Muscle layer of duodenum (tissue), 2 donors: Measurements from ENCODE around the gene ZDHHC11B.
"Not testable (repeated sequence)": the region's sequence is repeated elsewhere in the genome, so short reads cannot be mapped to it uniquely, and the experiment has no call there.

Experiments used
- H3K27ac ChIP-seq: one replicate; pipeline ENCODE4 v1.7.0; 2013; ENCODE audit warnings: mild to moderate bottlenecking, low read length
- H3K27me3 ChIP-seq: one replicate; pipeline ENCODE4 v1.7.0; 2013; ENCODE audit warnings: low read depth, mild to moderate bottlenecking, control low read depth, low read length
- H3K36me3 ChIP-seq, 2 donors: one replicate each; pipeline ENCODE4 v1.7.0; 2013; ENCODE audit warnings: low read length in 2 of 2, control low read depth in 1 of 2, mild to moderate bottlenecking in 1 of 2; ENCODE audit not compliant: insufficient read depth in 2 of 2, control insufficient read depth in 1 of 2
- H3K4me1 ChIP-seq, 2 donors: one replicate each; pipeline ENCODE4 v1.7.0; 2013; ENCODE audit warnings: low read length in 2 of 2, mild to moderate bottlenecking in 2 of 2, control low read depth in 1 of 2, moderate library complexity in 1 of 2; ENCODE audit not compliant: insufficient read depth in 2 of 2, control insufficient read depth in 1 of 2
- H3K4me3 ChIP-seq, 2 donors: one replicate each; pipeline ENCODE4 v1.7.0; 2013; ENCODE audit warnings: low read length in 2 of 2, low read depth in 1 of 2, mild to moderate bottlenecking in 1 of 2
- H3K9me3 ChIP-seq, 2 donors: one replicate each; pipeline ENCODE4 v1.7.0; 2013; ENCODE audit warnings: low read length in 2 of 2, control low read depth in 1 of 2, mild to moderate bottlenecking in 1 of 2; ENCODE audit not compliant: control insufficient read depth in 1 of 2
- donor health status: healthy.

The ZDHHC11B gene

DNA sequence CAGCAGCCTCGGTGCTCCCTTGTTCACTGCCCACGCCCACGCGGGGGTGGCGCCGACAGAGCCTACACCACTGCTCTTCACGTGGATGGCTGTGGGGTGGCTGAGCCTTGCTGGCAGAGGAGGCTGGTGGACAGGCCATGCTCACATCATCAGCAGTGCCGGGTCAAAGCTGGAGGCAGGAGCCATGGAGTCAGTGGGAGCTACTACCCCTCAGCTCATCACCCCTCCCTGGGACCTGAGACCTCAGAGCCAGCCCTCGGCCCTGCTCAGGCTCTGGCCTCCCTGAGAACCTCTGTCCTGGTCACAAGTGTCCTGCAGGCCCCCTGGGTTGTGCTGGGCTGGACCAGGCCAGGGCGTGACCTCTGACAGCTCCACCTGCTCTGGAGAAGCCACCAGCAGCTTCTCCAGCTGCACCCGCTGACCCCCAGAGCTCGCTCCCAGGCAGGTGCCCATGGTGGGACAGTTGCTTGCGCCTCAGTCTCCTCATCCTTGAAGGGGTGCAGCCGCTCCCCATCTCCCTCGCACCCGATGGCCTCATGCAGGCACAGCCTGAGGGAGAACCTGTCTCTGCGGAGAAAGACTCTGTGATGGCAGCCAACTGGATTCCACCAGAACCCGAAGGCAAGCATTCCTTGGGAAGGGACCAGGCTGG lies 9.5 kb downstream of the ZDHHC11B start:
- not testable (repeated sequence) for H3K9me3 ChIP-seq, H3K27me3 ChIP-seq, H3K36me3 ChIP-seq, H3K4me3 ChIP-seq, H3K27ac ChIP-seq, H3K4me1 ChIP-seq

DNA sequence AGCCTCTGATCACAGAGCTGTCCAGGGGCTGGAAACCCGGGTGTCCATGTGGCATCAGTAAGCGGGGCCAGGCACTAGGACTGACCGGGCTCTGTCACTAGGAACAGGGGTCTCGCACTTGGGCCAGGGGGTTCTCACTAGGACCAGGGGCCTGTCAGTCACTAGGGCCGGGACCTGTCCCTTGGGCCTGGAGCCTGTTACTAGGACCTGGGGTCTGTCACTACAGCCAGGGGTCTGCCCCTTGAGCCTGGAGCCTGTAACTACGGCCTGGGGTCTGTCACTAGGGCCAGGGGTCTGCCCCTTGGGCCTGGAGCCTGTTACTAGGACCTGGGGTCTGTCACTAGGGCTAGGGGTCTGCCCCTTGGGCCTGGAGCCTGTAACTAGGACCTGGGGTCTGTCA lies 10.2 kb downstream of the ZDHHC11B start:
- H3K9me3 ChIP-seq, H3K27me3 ChIP-seq: not testable (repeated sequence)

DNA sequence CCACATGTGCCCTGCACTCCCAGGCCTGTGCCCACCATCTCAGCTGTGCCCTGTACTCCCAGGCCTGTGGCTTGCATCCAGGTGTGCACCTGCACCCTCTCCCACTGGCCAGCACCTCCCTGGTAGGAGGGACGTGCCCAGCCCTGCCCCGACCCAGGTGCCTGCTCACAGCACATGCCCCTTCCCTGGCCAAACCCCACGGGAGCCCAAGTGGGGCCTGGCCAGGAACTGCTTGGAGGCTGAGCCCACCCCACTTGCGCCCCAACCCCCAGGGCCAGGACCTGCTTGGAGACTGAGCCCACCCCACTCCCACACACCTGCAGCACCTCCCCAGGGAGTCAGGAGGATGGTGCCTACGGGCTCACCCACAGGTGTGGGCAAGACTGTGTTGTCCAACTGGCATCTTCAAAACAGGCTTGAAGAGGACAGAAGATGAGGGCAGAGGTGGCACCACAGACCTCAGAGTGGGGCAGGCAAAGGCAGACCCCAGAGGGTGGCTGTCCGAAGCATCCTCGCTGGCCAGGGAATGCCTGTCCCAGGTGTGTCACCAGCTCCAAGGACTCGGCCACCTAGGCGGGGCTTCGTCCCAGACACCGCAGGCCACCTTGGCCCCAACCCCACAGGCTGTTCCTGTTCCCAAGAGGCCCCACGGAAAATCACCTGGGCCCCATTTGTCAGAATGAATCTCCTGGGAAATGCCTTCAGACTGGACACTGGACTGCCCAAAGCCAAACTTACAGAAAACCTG lies 10.8 kb downstream of the ZDHHC11B start:
- Histone ChIP-seq H3K36me3 (no peaks in the 10 kb centered on the region), H3K4me1 (peaks cover 0 to 6% of the 10 kb centered on the region in 2 donors), H3K4me3 (no peak overlapping the region), H3K9me3 (no peaks in the 10 kb centered on the region), H3K27me3 (no peaks in the 10 kb centered on the region), H3K27ac (no peak overlapping the region)

More for the DNA sequence above, 10.2 kb downstream of the ZDHHC11B start:
- H3K4me1 ChIP-seq, H3K4me3 ChIP-seq, H3K36me3 ChIP-seq, H3K27ac ChIP-seq: not testable (repeated sequence)

DNA sequence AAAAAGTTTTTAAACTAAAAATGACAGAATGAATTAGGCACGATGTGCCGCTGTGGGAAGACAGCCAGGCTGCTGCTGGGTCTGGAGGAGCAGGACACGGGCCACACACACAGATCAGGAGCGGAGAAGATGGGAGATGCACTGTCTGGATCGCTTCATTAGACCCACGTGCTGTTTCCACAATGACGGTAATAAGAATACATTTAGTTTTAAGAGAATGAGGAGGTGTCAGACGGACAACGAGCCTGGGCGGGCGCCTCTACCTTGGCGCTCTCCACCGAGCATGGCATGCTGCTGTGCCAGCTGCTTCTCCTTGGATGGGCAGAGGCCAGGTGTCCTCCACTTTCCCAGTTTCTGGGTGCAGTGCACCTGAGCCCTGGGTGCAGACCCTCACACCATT lies 11.6 kb downstream of the ZDHHC11B start:
- not testable (repeated sequence) for H3K4me3 ChIP-seq, H3K9me3 ChIP-seq, H3K4me1 ChIP-seq, H3K36me3 ChIP-seq, H3K27me3 ChIP-seq, H3K27ac ChIP-seq

- not testable (repeated sequence) for H3K4me1 ChIP-seq, H3K36me3 ChIP-seq, H3K27me3 ChIP-seq, H3K27ac ChIP-seq, H3K9me3 ChIP-seq, H3K4me3 ChIP-seq
These were observed 12.0 kb downstream of the ZDHHC11B start for GRCh38 chr5:772547-772890.

GRCh38 chr5:771841-772546 lies 12.5 kb downstream of the ZDHHC11B start:
- H3K36me3 ChIP-seq, H3K9me3 ChIP-seq, H3K27ac ChIP-seq, H3K4me3 ChIP-seq, H3K4me1 ChIP-seq, H3K27me3 ChIP-seq: not testable (repeated sequence)

GRCh38 chr5:771087-771781 lies 13.3 kb downstream of the ZDHHC11B start:
- not testable (repeated sequence) for H3K9me3 ChIP-seq, H3K27me3 ChIP-seq, H3K4me3 ChIP-seq, H3K27ac ChIP-seq, H3K4me1 ChIP-seq
- H3K36me3 ChIP-seq, result peaks cover 0 to 10% of the 10 kb centered on the region in 2 donors

- H3K27me3 ChIP-seq, H3K9me3 ChIP-seq, H3K27ac ChIP-seq, H3K4me3 ChIP-seq, H3K4me1 ChIP-seq: not testable (repeated sequence)
- H3K36me3 ChIP-seq, result peaks cover 0 to 15% of the 10 kb centered on the region in 2 donors
These were observed 13.9 kb downstream of the ZDHHC11B start for GRCh38 chr5:770585-770984.

GRCh38 chr5:769485-770145 lies 14.9 kb downstream of the ZDHHC11B start:
- H3K4me3 ChIP-seq, result not testable (repeated sequence)
- peaks cover 0 to 15% of the 10 kb centered on the region in 2 donors for H3K36me3 ChIP-seq

DNA sequence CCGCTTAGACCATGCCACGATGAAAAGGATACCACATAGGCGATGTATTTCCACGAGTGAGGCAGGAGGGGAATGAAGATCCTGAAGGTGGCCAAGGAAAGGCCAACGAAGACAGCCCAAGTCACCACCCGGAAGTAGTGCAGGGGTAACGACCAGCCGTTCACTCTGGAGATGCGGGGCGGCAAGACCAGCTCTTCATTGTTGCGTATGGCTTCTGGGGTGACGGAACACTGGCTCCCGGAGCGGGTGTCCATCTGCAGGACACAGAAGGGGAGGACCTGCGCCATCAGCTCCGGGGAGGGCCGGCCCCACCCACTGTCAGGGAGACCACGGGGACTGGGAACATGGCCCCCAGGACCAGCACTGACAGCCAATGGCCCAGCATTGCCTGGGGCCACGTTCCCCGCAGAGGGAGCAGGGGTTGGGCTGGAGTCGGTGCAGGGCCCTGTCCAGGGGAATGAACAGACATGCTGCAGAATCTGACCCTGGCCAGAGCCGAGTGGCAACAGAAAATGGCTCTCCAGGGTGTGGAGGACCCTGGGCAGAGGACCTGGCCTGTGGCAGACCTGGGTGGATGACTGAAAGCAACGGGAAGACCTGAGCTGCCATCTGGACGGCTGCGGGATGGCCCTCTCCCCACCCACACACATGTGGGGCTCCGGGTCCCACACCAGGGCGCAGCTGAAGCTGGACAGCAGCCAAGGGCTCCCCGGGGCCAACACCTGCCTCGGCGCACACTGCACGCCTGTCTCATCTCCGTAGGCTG lies 17.7 kb downstream of the ZDHHC11B start:
- no peak overlapping the region for H3K27ac ChIP-seq
- no peak overlapping the region for H3K4me3 ChIP-seq
- H3K36me3 ChIP-seq, result peaks cover 0 to 23% of the 10 kb centered on the region in 2 donors
- H3K27me3 ChIP-seq, result no peaks in the 10 kb centered on the region
- H3K9me3 ChIP-seq, result no peaks in the 10 kb centered on the region
- H3K4me1 ChIP-seq, result no peaks in the 10 kb centered on the region

More at GRCh38 chr5:769485-770145, 14.9 kb downstream of the ZDHHC11B start:
- H3K27ac ChIP-seq, H3K9me3 ChIP-seq, H3K27me3 ChIP-seq, H3K4me1 ChIP-seq: not testable (repeated sequence)
